ENCODE measurements around the gene NKIRAS1.

The NKIRAS1 gene

GRCh38 chr3:23953523-23953922 lies 36.7 kb upstream of the NKIRAS1 start:
- H3K79me2 ChIP-seq (ENCODE audit: insufficient read depth, low read length) = peaks cover 15% of the 10 kb centered on the region

GRCh38 chr3:23952646-23953045 lies 35.9 kb upstream of the NKIRAS1 start:
- peaks cover 17% of the 10 kb centered on the region for H3K79me2 ChIP-seq (ENCODE audit: insufficient read depth, low read length)
- H3K4me3 ChIP-seq (ENCODE audit: low read depth in 1 of 2, low read length in 2 of 2) = no peak overlapping the region
- no peak overlapping the region for H3K27ac ChIP-seq (ENCODE audit: low read length)
- no peaks in the 10 kb centered on the region for H3K9me3 ChIP-seq (ENCODE audit: insufficient read depth, low read length, severe bottlenecking)
- peaks cover 20% of the 10 kb centered on the region for H3K4me1 ChIP-seq (ENCODE audit: insufficient read depth, low read length)
- no peak for TF ChIP-seq EZH2 (IDR thresholded peaks at IDR 0.05; ENCODE audit: borderline replicate concordance, low read depth, low read length, severe bottlenecking)
- TF ChIP-seq CTCF (IDR thresholded peaks at IDR 0.05; ENCODE audit: borderline replicate concordance, extremely low read depth, low read length, poor library complexity, severe bottlenecking) = no peak
- peaks cover 59% of the 10 kb centered on the region for H4K20me1 ChIP-seq (ENCODE audit: insufficient read depth, low read length)
- ATAC-seq (ENCODE audit: insufficient read depth, low read depth) (peak; percentile 89), DNase-seq (peak; percentile 54)
- no peak overlapping the region for H3K4me2 ChIP-seq (ENCODE audit: insufficient read depth, low read length)
- no peak overlapping the region for H3K9ac ChIP-seq (ENCODE audit: low read depth, low read length)
- H3K27me3 ChIP-seq (ENCODE audit: insufficient read depth, low read length, poor library complexity) = no peaks in the 10 kb centered on the region
- no peaks in the 10 kb centered on the region for H3K36me3 ChIP-seq (ENCODE audit: insufficient read depth, low read length)
- no peak overlapping the region for H2AFZ ChIP-seq (ENCODE audit: low read depth, low read length)

More at GRCh38 chr3:23953523-23953922, 36.7 kb upstream of the NKIRAS1 start:
- Histone ChIP-seq H2AFZ (ENCODE audit: low read depth, low read length) (no peak overlapping the region), H3K9me3 (ENCODE audit: insufficient read depth, low read length, severe bottlenecking) (no peaks in the 10 kb centered on the region), H3K4me2 (ENCODE audit: insufficient read depth, low read length) (no peak overlapping the region), H3K27ac (ENCODE audit: low read length) (no peak overlapping the region), H3K4me3 (ENCODE audit: low read depth in 1 of 2, low read length in 2 of 2) (no peak overlapping the region), H3K9ac (ENCODE audit: low read depth, low read length) (no peak overlapping the region), H3K36me3 (ENCODE audit: insufficient read depth, low read length) (no peaks in the 10 kb centered on the region), H3K27me3 (ENCODE audit: insufficient read depth, low read length, poor library complexity) (no peaks in the 10 kb centered on the region), H4K20me1 (ENCODE audit: insufficient read depth, low read length) (peaks cover 50% of the 10 kb centered on the region), H3K4me1 (ENCODE audit: insufficient read depth, low read length) (peaks cover 20% of the 10 kb centered on the region)
- no peak for DNase-seq
- TF ChIP-seq EZH2 (IDR thresholded peaks at IDR 0.05; ENCODE audit: borderline replicate concordance, low read depth, low read length, severe bottlenecking) = no peak
- TF ChIP-seq CTCF (IDR thresholded peaks at IDR 0.05; ENCODE audit: borderline replicate concordance, extremely low read depth, low read length, poor library complexity, severe bottlenecking) = no peak
- no peak for ATAC-seq (ENCODE audit: insufficient read depth, low read depth)

- Histone ChIP-seq H2AFZ (ENCODE audit: low read depth, low read length) (no peak overlapping the region), H3K4me2 (ENCODE audit: insufficient read depth, low read length) (peak overlapping the region; percentile 44), H3K4me3 (ENCODE audit: low read depth in 1 of 2, low read length in 2 of 2) (no peak overlapping the region), H3K36me3 (ENCODE audit: insufficient read depth, low read length) (no peaks in the 10 kb centered on the region), H3K4me1 (ENCODE audit: insufficient read depth, low read length) (peaks cover 32% of the 10 kb centered on the region), H3K9ac (ENCODE audit: low read depth, low read length) (no peak overlapping the region), H3K79me2 (ENCODE audit: insufficient read depth, low read length) (peaks cover 29% of the 10 kb centered on the region), H3K9me3 (ENCODE audit: insufficient read depth, low read length, severe bottlenecking) (no peaks in the 10 kb centered on the region), H3K27me3 (ENCODE audit: insufficient read depth, low read length, poor library complexity) (no peaks in the 10 kb centered on the region), H3K27ac (ENCODE audit: low read length) (no peak overlapping the region), H4K20me1 (ENCODE audit: insufficient read depth, low read length) (peaks cover 72% of the 10 kb centered on the region)
- TF ChIP-seq EZH2 (IDR thresholded peaks at IDR 0.05; ENCODE audit: borderline replicate concordance, low read depth, low read length, severe bottlenecking) (no peak), CTCF (IDR thresholded peaks at IDR 0.05; ENCODE audit: borderline replicate concordance, extremely low read depth, low read length, poor library complexity, severe bottlenecking) (no peak)
- DNase-seq (no peak), ATAC-seq (ENCODE audit: insufficient read depth, low read depth) (no peak)
Observed at GRCh38 chr3:23950293-23950692, 33.5 kb upstream of the NKIRAS1 start.

GRCh38 chr3:23949784-23950183 lies 33.0 kb upstream of the NKIRAS1 start:
- H3K4me3 ChIP-seq (ENCODE audit: low read depth in 1 of 2, low read length in 2 of 2) = no peak overlapping the region
- DNase-seq = no peak

More at GRCh38 chr3:23949784-23950183, 33.0 kb upstream of the NKIRAS1 start:
- peaks cover 33% of the 10 kb centered on the region for H3K4me1 ChIP-seq (ENCODE audit: insufficient read depth, low read length)
- no peaks in the 10 kb centered on the region for H3K36me3 ChIP-seq (ENCODE audit: insufficient read depth, low read length)
- no peaks in the 10 kb centered on the region for H3K9me3 ChIP-seq (ENCODE audit: insufficient read depth, low read length, severe bottlenecking)
- H3K4me2 ChIP-seq (ENCODE audit: insufficient read depth, low read length) = peak overlapping the region; percentile 44
- H3K27me3 ChIP-seq (ENCODE audit: insufficient read depth, low read length, poor library complexity) = peaks cover 2% of the 10 kb centered on the region
- no peak overlapping the region for H2AFZ ChIP-seq (ENCODE audit: low read depth, low read length)
- ATAC-seq (ENCODE audit: insufficient read depth, low read depth) = no peak
- H4K20me1 ChIP-seq (ENCODE audit: insufficient read depth, low read length) = peaks cover 68% of the 10 kb centered on the region
- peaks cover 29% of the 10 kb centered on the region for H3K79me2 ChIP-seq (ENCODE audit: insufficient read depth, low read length)
- TF ChIP-seq CTCF (IDR thresholded peaks at IDR 0.05; ENCODE audit: borderline replicate concordance, extremely low read depth, low read length, poor library complexity, severe bottlenecking) = no peak
- no peak for TF ChIP-seq EZH2 (IDR thresholded peaks at IDR 0.05; ENCODE audit: borderline replicate concordance, low read depth, low read length, severe bottlenecking)
- H3K27ac ChIP-seq (ENCODE audit: low read length) = no peak overlapping the region
- H3K9ac ChIP-seq (ENCODE audit: low read depth, low read length) = no peak overlapping the region
